ENCODE results near the gene HEXIM2. TPM values are rescaled to one million over a fixed set of nuclear protein-coding genes. Genes with fewer than 3 reads are reported as not detected.

The HEXIM2 gene
- total RNA-seq, 1 experiment from 2014 or later: 16.3 TPM

DNA sequence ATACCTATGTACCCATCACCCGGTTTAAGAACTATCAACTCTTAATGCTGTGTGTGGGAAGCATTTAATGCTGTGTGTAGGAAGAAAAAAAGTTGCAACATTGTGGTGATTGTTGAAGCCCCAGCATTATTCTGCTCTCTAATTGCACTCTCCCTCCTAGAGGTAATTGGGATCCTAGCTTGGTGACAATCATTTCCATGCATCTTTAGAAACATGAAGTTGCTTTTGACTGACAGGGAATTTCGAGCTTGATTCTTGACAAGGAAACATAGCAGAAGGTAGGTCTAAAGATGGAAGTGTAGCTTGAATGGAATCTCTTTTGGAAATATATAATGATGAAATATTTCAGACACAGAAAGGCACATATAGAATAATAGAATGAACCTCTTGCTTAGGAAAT, 27.3 kb downstream of the HEXIM2 start:
- no TSS peak for BruUV-seq (replicated peaks)
- TF ChIP-seq, protein P1, sequence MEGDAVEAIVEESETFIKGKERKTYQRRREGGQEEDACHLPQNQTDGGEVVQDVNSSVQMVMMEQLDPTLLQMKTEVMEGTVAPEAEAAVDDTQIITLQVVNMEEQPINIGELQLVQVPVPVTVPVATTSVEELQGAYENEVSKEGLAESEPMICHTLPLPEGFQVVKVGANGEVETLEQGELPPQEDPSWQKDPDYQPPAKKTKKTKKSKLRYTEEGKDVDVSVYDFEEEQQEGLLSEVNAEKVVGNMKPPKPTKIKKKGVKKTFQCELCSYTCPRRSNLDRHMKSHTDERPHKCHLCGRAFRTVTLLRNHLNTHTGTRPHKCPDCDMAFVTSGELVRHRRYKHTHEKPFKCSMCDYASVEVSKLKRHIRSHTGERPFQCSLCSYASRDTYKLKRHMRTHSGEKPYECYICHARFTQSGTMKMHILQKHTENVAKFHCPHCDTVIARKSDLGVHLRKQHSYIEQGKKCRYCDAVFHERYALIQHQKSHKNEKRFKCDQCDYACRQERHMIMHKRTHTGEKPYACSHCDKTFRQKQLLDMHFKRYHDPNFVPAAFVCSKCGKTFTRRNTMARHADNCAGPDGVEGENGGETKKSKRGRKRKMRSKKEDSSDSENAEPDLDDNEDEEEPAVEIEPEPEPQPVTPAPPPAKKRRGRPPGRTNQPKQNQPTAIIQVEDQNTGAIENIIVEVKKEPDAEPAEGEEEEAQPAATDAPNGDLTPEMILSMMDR (IDR thresholded peaks at IDR 0.05; ENCODE audit: unreplicated experiment): no peak
- intact Hi-C loops (cut with micrococcal nuclease; ENCODE audit: unreplicated experiment): no loop called here
- CTCF ChIA-PET: interaction anchor here (0.7 to 1.1 kb wide), 2 partner anchors 13 to 54 kb away, joined by 4 to 5 read pairs; partner anchors contain the start of gene ACBD4
- Mint-ChIP-seq H3K4me1 (ENCODE audit: low read depth, unreplicated experiment) (peaks cover 58% of the 10 kb centered on the region), H3K9me3 (ENCODE audit: low read depth, unreplicated experiment) (no peaks in the 10 kb centered on the region), H3K4me3 (ENCODE audit: low read depth, unreplicated experiment) (no peak overlapping the region), H3K27ac (ENCODE audit: unreplicated experiment) (no peak overlapping the region), H3K27me3 (ENCODE audit: unreplicated experiment) (no peaks in the 10 kb centered on the region), H3K36me3 (ENCODE audit: insufficient read depth, unreplicated experiment) (peaks cover 19% of the 10 kb centered on the region)
- no peak for DNase-seq

DNA sequence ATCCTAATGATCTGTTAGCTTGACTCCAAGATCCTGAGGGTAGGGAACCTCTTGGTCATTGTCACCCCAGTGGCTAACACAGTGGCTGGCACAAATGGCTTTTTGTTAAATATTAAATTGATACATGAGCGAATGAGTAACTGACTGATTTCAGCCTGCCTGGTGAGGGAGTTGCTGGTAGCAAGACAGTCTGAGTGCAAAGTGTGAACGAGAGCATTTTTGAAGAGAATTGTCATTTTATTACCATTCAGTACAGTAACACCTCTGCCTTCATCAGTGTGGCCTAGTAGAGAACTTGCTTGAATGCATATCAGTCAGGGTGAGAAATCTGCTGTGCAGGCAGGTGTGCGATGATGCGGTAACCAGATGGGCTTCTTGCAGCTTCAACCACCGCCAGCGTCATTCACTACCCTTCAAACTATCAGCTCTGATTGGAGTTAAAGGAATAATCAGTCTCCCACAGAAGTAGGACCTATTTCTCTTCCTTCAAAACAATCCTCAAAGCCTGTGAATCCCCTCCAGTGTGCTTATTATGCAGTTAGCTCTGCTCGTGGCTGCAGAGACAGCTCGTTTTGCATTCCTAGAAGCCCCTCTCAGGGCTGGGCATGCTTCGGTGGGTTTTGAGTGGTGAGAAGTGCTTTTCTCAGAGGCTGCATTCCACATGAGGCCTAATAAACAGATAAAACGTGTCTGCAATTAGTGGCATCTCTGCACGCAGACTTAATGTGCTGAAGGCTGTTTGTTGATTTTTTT, 29.0 kb downstream of the HEXIM2 start:
- TF ChIP-seq, protein P1 (IDR thresholded peaks at IDR 0.05; ENCODE audit: unreplicated experiment): no peak
- no peak overlapping the region for H3K4me3 Mint-ChIP-seq (ENCODE audit: low read depth, unreplicated experiment)
- no peaks in the 10 kb centered on the region for H3K9me3 Mint-ChIP-seq (ENCODE audit: low read depth, unreplicated experiment)
- H3K27me3 Mint-ChIP-seq (ENCODE audit: unreplicated experiment): no peaks in the 10 kb centered on the region
- peaks cover 53% of the 10 kb centered on the region for H3K4me1 Mint-ChIP-seq (ENCODE audit: low read depth, unreplicated experiment)
- H3K27ac Mint-ChIP-seq (ENCODE audit: unreplicated experiment): peak overlapping the region; percentile 73
- intact Hi-C loops (cut with micrococcal nuclease; ENCODE audit: unreplicated experiment): no loop called here
- BruUV-seq (replicated peaks): no TSS peak
- H3K36me3 Mint-ChIP-seq (ENCODE audit: insufficient read depth, unreplicated experiment): peaks cover 19% of the 10 kb centered on the region
- DNase-seq: peak; percentile 28
- CTCF ChIA-PET: interaction anchor here (0.8 to 2.4 kb wide), 5 partner anchors 8 to 55 kb away, joined by 5 to 13 read pairs (median 7); partner anchors contain the start of genes ACBD4 and HEXIM1

- Mint-ChIP-seq H3K27ac (ENCODE audit: unreplicated experiment) (no peak overlapping the region), H3K4me1 (ENCODE audit: low read depth, unreplicated experiment) (peaks cover 43% of the 10 kb centered on the region)
- TF ChIP-seq, protein P1 (IDR thresholded peaks at IDR 0.05; ENCODE audit: unreplicated experiment): no peak
Measured at GRCh38 chr17:45195424-45195823, 33.7 kb downstream of the HEXIM2 start.

DNA sequence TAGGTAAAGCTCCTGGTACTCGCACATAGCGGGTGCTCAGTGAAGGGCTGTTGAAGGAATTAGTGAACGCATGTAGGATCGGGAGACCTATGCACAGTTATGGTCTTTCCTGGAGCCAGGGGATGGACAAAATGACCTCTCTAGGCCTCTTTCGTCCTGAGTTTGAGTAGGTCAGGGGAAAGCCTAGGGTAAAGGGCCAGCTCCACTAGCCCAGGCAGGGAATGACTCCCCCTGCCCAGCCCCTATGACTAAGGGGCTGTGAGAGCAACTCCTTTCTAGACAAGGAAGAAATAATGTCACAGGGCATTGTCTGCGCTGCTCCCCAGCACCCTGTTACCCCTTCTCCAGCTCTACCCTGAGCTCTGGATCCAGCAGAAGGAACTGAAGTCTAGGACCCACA, 35.4 kb downstream of the HEXIM2 start:
- TF ChIP-seq, protein P1 (IDR thresholded peaks at IDR 0.05; ENCODE audit: unreplicated experiment): no peak
- Mint-ChIP-seq H3K4me3 (ENCODE audit: low read depth, unreplicated experiment) (no peak overlapping the region), H3K27ac (ENCODE audit: unreplicated experiment) (peak overlapping the region; percentile 86)

More at GRCh38 chr17:45195424-45195823, 33.7 kb downstream of the HEXIM2 start:
- intact Hi-C loops (cut with micrococcal nuclease; ENCODE audit: unreplicated experiment): no loop called here
- Mint-ChIP-seq H3K4me3 (ENCODE audit: low read depth, unreplicated experiment) (no peak overlapping the region), H3K27me3 (ENCODE audit: unreplicated experiment) (no peaks in the 10 kb centered on the region), H3K36me3 (ENCODE audit: insufficient read depth, unreplicated experiment) (peaks cover 20% of the 10 kb centered on the region), H3K9me3 (ENCODE audit: low read depth, unreplicated experiment) (no peaks in the 10 kb centered on the region)
- DNase-seq: no peak
- CTCF ChIA-PET: interaction anchor here (0.7 to 7.4 kb wide), 3 partner anchors 34 to 60 kb away, joined by 3 to 253 read pairs (median 30); partner anchors contain the start of genes ACBD4 and HEXIM1
- no TSS peak for BruUV-seq (replicated peaks)

More for the DNA sequence above, 35.4 kb downstream of the HEXIM2 start:
- H3K4me1 Mint-ChIP-seq (ENCODE audit: low read depth, unreplicated experiment): peaks cover 32% of the 10 kb centered on the region
- CTCF ChIA-PET: interaction anchor here (0.9 to 7.4 kb wide), 9 partner anchors 21 to 61 kb away, joined by 4 to 253 read pairs (median 8); partner anchors contain the start of genes ACBD4, HEXIM1 and HEXIM2
- intact Hi-C loops (cut with micrococcal nuclease; ENCODE audit: unreplicated experiment): loop anchor here (2.0 kb wide), 1 partner anchor 24 kb away; no protein-coding TSS in a partner anchor
- H3K36me3 Mint-ChIP-seq (ENCODE audit: insufficient read depth, unreplicated experiment): peaks cover 20% of the 10 kb centered on the region
- H3K27me3 Mint-ChIP-seq (ENCODE audit: unreplicated experiment): no peaks in the 10 kb centered on the region
- BruUV-seq (replicated peaks): no TSS peak
- DNase-seq: no peak
- no peaks in the 10 kb centered on the region for H3K9me3 Mint-ChIP-seq (ENCODE audit: low read depth, unreplicated experiment)
